ENCODE measurements around the gene LCP2. TPM values are rescaled to one million over a fixed set of nuclear protein-coding genes. Genes with fewer than 3 reads are reported as not detected.
A peak's percentile ranks its signal among the peaks of the same experiment; 100 is the strongest.
"Not testable (repeated sequence)": the region's sequence is repeated elsewhere in the genome, so short reads cannot be mapped to it uniquely, and the experiment has no call there.

The LCP2 gene
- total RNA-seq, 1 donor from 2014 or later: not detected

DNA sequence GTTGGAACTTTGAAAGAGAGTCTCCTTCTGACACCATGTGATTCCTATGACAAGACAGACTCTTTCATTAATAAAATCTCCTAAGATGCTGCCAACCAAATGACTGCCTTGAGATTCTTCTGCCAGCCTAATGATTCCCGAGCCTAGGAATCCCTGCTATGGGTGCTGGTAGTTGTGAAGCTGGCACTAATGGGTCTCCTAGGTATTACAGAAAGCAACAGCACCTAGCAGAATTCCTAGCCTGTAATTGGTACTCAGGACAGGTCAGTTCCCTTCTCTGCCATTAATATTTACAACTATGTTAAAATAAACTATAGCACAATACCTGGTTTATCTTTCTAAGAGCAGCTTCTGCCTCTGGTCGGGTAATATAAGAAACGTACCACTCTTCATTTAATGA is 45.5 kb downstream of the LCP2 start:
- TF ChIP-seq EZH2phosphoT487 (IDR thresholded peaks at IDR 0.05): no peak
- TF ChIP-seq, protein P1, sequence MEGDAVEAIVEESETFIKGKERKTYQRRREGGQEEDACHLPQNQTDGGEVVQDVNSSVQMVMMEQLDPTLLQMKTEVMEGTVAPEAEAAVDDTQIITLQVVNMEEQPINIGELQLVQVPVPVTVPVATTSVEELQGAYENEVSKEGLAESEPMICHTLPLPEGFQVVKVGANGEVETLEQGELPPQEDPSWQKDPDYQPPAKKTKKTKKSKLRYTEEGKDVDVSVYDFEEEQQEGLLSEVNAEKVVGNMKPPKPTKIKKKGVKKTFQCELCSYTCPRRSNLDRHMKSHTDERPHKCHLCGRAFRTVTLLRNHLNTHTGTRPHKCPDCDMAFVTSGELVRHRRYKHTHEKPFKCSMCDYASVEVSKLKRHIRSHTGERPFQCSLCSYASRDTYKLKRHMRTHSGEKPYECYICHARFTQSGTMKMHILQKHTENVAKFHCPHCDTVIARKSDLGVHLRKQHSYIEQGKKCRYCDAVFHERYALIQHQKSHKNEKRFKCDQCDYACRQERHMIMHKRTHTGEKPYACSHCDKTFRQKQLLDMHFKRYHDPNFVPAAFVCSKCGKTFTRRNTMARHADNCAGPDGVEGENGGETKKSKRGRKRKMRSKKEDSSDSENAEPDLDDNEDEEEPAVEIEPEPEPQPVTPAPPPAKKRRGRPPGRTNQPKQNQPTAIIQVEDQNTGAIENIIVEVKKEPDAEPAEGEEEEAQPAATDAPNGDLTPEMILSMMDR (IDR thresholded peaks at IDR 0.05): no peak
- TF ChIP-seq EZH2 (IDR thresholded peaks at IDR 0.05): no peak
- no peaks in the 10 kb centered on the region for H3K9me3 ChIP-seq (ENCODE audit: low read depth)
- H3K27ac Mint-ChIP-seq: no peak overlapping the region
- no peak overlapping the region for H3K4me3 Mint-ChIP-seq
- H2AFZ ChIP-seq (replicated peaks): no peak overlapping the region
- peaks cover 62% of the 10 kb centered on the region for H3K4me1 ChIP-seq
- no peaks in the 10 kb centered on the region for H3K9me3 Mint-ChIP-seq
- no peak overlapping the region for H3K9ac ChIP-seq
- peaks cover 11% of the 10 kb centered on the region for H3K27me3 Mint-ChIP-seq (ENCODE audit: insufficient read depth, low read depth)
- no peaks in the 10 kb centered on the region for H3K36me3 Mint-ChIP-seq
- H3K4me1 Mint-ChIP-seq: peaks cover 13% of the 10 kb centered on the region
- H3K79me2 ChIP-seq (ENCODE audit: low read depth): no peaks in the 10 kb centered on the region
- no peaks in the 10 kb centered on the region for H3K27me3 ChIP-seq
- H3F3A ChIP-seq (ENCODE audit: low read depth): peaks cover 4% of the 10 kb centered on the region
- peak overlapping the region; percentile 39 for H3K4me2 ChIP-seq
- H4K20me1 ChIP-seq (ENCODE audit: low read depth): no peaks in the 10 kb centered on the region
- H3K27ac ChIP-seq: no peak overlapping the region
- DNase-seq (ENCODE audit: low spot score): no peak
- H3K36me3 ChIP-seq: no peaks in the 10 kb centered on the region
- H3K4me3 ChIP-seq: no peak overlapping the region

GRCh38 chr5:170251462-170251861 is 46.1 kb downstream of the LCP2 start:
- Mint-ChIP-seq H3K9me3 (peaks cover 2% of the 10 kb centered on the region), H3K36me3 (no peaks in the 10 kb centered on the region), H3K4me3 (no peak overlapping the region), H3K27ac (no peak overlapping the region), H3K27me3 (ENCODE audit: insufficient read depth, low read depth) (peaks cover 10% of the 10 kb centered on the region), H3K4me1 (peaks cover 14% of the 10 kb centered on the region)
- DNase-seq (ENCODE audit: low spot score): no peak
- peaks cover 10% of the 10 kb centered on the region for H3F3A ChIP-seq (ENCODE audit: low read depth)
- H3K9ac ChIP-seq: no peak overlapping the region
- no peaks in the 10 kb centered on the region for H3K79me2 ChIP-seq (ENCODE audit: low read depth)
- TF ChIP-seq EZH2 (IDR thresholded peaks at IDR 0.05) (no peak), EZH2phosphoT487 (IDR thresholded peaks at IDR 0.05) (peak; percentile 66)
- H3K27me3 ChIP-seq: no peaks in the 10 kb centered on the region
- H3K4me3 ChIP-seq: no peak overlapping the region
- H3K27ac ChIP-seq: no peak overlapping the region
- peak overlapping the region; percentile 39 for H3K4me2 ChIP-seq
- no peak overlapping the region for H2AFZ ChIP-seq (replicated peaks)
- no peaks in the 10 kb centered on the region for H4K20me1 ChIP-seq (ENCODE audit: low read depth)
- H3K4me1 ChIP-seq: peaks cover 62% of the 10 kb centered on the region
- no peaks in the 10 kb centered on the region for H3K36me3 ChIP-seq
- H3K9me3 ChIP-seq (ENCODE audit: low read depth): no peaks in the 10 kb centered on the region

GRCh38 chr5:170250810-170251317 is 46.7 kb downstream of the LCP2 start:
- H3K27ac ChIP-seq: no peak overlapping the region
- peaks cover 62% of the 10 kb centered on the region for H3K4me1 ChIP-seq

DNA sequence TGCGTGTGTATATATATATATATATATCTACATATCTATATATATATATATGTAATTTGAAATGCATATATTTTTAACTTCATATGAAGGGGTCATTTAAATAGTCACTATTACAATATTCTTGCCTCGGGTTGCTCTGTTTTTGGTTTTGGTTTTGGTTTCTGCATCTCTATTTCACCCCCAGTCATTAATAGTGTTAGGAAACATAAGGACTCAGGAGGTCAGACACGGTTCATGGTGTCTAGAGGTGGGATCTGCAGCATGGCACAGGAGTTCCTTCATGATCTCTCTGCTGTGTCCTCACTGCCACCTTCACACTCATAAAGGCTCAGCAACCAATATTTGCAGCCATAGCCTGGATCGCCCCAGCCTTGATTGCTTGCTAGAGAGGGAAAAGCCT is 48.2 kb downstream of the LCP2 start:
- no peak overlapping the region for H3K27ac ChIP-seq
- no peak overlapping the region for H3K4me3 ChIP-seq
- TF ChIP-seq, protein P1 (IDR thresholded peaks at IDR 0.05): no peak
- TF ChIP-seq EZH2 (IDR thresholded peaks at IDR 0.05) (no peak), EZH2phosphoT487 (IDR thresholded peaks at IDR 0.05) (no peak)
- no peaks in the 10 kb centered on the region for H3K27me3 ChIP-seq
- Mint-ChIP-seq H3K27me3 (ENCODE audit: insufficient read depth, low read depth) (peaks cover 2% of the 10 kb centered on the region), H3K36me3 (no peaks in the 10 kb centered on the region), H3K9me3 (peaks cover 4% of the 10 kb centered on the region), H3K4me3 (no peak overlapping the region), H3K27ac (no peak overlapping the region), H3K4me1 (peaks cover 11% of the 10 kb centered on the region)
- H3K9me3 ChIP-seq (ENCODE audit: low read depth): no peaks in the 10 kb centered on the region
- no peaks in the 10 kb centered on the region for H3K79me2 ChIP-seq (ENCODE audit: low read depth)
- no peak overlapping the region for H3K9ac ChIP-seq
- H4K20me1 ChIP-seq (ENCODE audit: low read depth): no peaks in the 10 kb centered on the region
- no peak for DNase-seq (ENCODE audit: low spot score)
- H3F3A ChIP-seq (ENCODE audit: low read depth): peaks cover 14% of the 10 kb centered on the region
- no peak overlapping the region for H3K4me2 ChIP-seq
- no peak overlapping the region for H2AFZ ChIP-seq (replicated peaks)
- no peaks in the 10 kb centered on the region for H3K36me3 ChIP-seq
- H3K4me1 ChIP-seq: peaks cover 52% of the 10 kb centered on the region

More at GRCh38 chr5:170250810-170251317, 46.7 kb downstream of the LCP2 start:
- no peak overlapping the region for H3K9ac ChIP-seq
- Mint-ChIP-seq H3K9me3 (peaks cover 4% of the 10 kb centered on the region), H3K36me3 (no peaks in the 10 kb centered on the region), H3K4me1 (peaks cover 11% of the 10 kb centered on the region), H3K4me3 (no peak overlapping the region), H3K27me3 (ENCODE audit: insufficient read depth, low read depth) (peaks cover 6% of the 10 kb centered on the region), H3K27ac (no peak overlapping the region)
- no peak overlapping the region for H3K4me3 ChIP-seq
- no peaks in the 10 kb centered on the region for H3K9me3 ChIP-seq (ENCODE audit: low read depth)
- H3K36me3 ChIP-seq: no peaks in the 10 kb centered on the region
- no peak for DNase-seq (ENCODE audit: low spot score)
- H3F3A ChIP-seq (ENCODE audit: low read depth): peaks cover 14% of the 10 kb centered on the region
- no peaks in the 10 kb centered on the region for H3K27me3 ChIP-seq
- H2AFZ ChIP-seq (replicated peaks): no peak overlapping the region
- no peaks in the 10 kb centered on the region for H3K79me2 ChIP-seq (ENCODE audit: low read depth)
- no peak for TF ChIP-seq EZH2 (IDR thresholded peaks at IDR 0.05)
- TF ChIP-seq, protein P1 (IDR thresholded peaks at IDR 0.05): no peak
- TF ChIP-seq EZH2phosphoT487 (IDR thresholded peaks at IDR 0.05): no peak
- no peak overlapping the region for H3K4me2 ChIP-seq
- H4K20me1 ChIP-seq (ENCODE audit: low read depth): no peaks in the 10 kb centered on the region

DNA sequence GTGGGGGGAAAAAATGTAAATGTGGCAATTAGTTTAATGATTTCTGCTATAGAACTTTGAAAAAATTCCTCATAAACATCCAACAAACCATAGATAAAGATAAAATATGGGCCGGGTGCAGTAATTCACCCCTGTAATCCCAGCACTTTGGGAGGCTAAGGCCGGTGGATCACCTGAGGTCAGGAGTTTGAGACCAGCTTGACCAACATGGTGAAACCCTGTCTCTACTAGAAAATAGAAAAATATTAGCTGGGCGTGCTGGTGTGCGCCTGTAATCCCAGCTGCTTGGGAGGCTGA is 48.7 kb downstream of the LCP2 start:
- not testable (repeated sequence) for H3K27me3 ChIP-seq; H3K9me3 Mint-ChIP-seq; H3K36me3 ChIP-seq; H3K9ac ChIP-seq; H3K27ac ChIP-seq; H3K4me2 ChIP-seq; H4K20me1 ChIP-seq (ENCODE audit: low read depth); H3K4me3 ChIP-seq; H3K36me3 Mint-ChIP-seq; H3K9me3 ChIP-seq (ENCODE audit: low read depth); DNase-seq (ENCODE audit: low spot score); H3K27me3 Mint-ChIP-seq (ENCODE audit: insufficient read depth, low read depth); H3K4me3 Mint-ChIP-seq; H3K27ac Mint-ChIP-seq; H3K79me2 ChIP-seq (ENCODE audit: low read depth); H2AFZ ChIP-seq (replicated peaks)
- Histone ChIP-seq H3F3A (ENCODE audit: low read depth) (peaks cover 14% of the 10 kb centered on the region), H3K4me1 (peaks cover 48% of the 10 kb centered on the region)
- peaks cover 11% of the 10 kb centered on the region for H3K4me1 Mint-ChIP-seq
